ENCODE measurements around the gene ATP23. TPM values are rescaled to one million over a fixed set of nuclear protein-coding genes. Genes with fewer than 3 reads are reported as not detected.

ATP23 gene
- total RNA-seq, 1 donor from 2014 or later = 3.4 TPM

GRCh38 chr12:57940915-57941164 is 527 bp upstream of the ATP23 start:
- no peaks in the 10 kb centered on the region for H3K4me1 Mint-ChIP-seq (ENCODE audit: low read depth, unreplicated experiment)
- peak overlapping the region; percentile 70 for H3K27ac Mint-ChIP-seq (ENCODE audit: unreplicated experiment)
- H3K27me3 Mint-ChIP-seq (ENCODE audit: low read depth, unreplicated experiment) = no peaks in the 10 kb centered on the region
- Histone ChIP-seq H3K4me2 (ENCODE audit: low read length) (peak overlapping the region; percentile 99), H3K27me3 (ENCODE audit: insufficient read depth, low read length) (no peaks in the 10 kb centered on the region), H3K27ac (ENCODE audit: low read depth, low read length) (peak overlapping the region; percentile 59), H3K36me3 (ENCODE audit: insufficient read depth, low read length) (no peaks in the 10 kb centered on the region), H2AFZ (ENCODE audit: low read depth, low read length) (peak overlapping the region; percentile 99), H3K4me3 (ENCODE audit: insufficient read depth, low read depth, low read length) (peak overlapping the region; percentile 75), H4K20me1 (ENCODE audit: insufficient read depth, low read length) (no peaks in the 10 kb centered on the region), H3K9me3 (ENCODE audit: insufficient read depth, low read depth, low read length) (no peaks in the 10 kb centered on the region), H3K9ac (ENCODE audit: low read length) (peak overlapping the region; percentile 81), H3K79me2 (ENCODE audit: insufficient read depth, low read length) (no peaks in the 10 kb centered on the region), H3K4me1 (ENCODE audit: insufficient read depth, low read length) (peaks cover 5% of the 10 kb centered on the region)
- FAIRE-seq = no peak
- H3K36me3 Mint-ChIP-seq (ENCODE audit: low read depth, unreplicated experiment) = no peaks in the 10 kb centered on the region
- no peak for TF ChIP-seq EZH2 (IDR thresholded peaks at IDR 0.05; ENCODE audit: insufficient read depth, low read length)
- TF ChIP-seq CTCF (IDR thresholded peaks at IDR 0.05; ENCODE audit: insufficient read depth, low read depth, low read length) = no peak
- peak overlapping the region; percentile 87 for H3K4me3 Mint-ChIP-seq (ENCODE audit: unreplicated experiment)
- no peaks in the 10 kb centered on the region for H3K9me3 Mint-ChIP-seq (ENCODE audit: unreplicated experiment)
- DNase-seq (ENCODE audit: low read depth) = no peak

DNA sequence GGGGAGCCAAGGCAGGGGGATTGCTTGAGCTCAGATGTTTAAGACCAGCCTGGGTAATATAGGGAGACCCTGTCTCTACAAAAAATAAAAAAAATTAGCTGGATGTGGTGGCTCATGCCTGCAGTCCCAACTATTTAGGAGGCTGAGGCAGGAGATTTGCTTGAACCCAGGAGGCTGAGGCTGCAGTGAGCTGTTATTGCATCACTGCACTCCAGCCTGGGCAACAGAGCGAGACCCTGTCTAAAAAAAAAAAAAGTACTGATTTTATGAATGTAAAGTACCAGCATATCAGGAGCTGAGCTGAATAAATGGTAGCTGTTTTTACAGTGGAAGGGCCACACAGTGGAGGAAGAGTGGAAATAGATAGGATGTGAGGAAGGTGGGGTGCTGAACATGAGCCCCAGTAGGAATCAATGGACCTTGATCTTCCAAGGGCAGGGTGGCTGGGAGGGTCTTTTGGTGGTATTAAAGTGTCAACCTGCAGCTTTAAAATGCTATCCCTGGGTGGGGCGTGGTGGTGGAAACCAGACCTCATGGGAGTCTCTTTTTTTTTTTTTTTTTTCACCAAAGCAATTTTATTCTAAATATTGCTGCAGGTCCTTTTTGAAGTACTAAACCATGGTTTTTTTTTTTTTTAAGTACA is 2.2 kb downstream of the ATP23 start:
- Mint-ChIP-seq H3K36me3 (ENCODE audit: low read depth, unreplicated experiment) (no peaks in the 10 kb centered on the region), H3K4me3 (ENCODE audit: unreplicated experiment) (no peak overlapping the region), H3K4me1 (ENCODE audit: low read depth, unreplicated experiment) (no peaks in the 10 kb centered on the region), H3K9me3 (ENCODE audit: unreplicated experiment) (no peaks in the 10 kb centered on the region), H3K27me3 (ENCODE audit: low read depth, unreplicated experiment) (no peaks in the 10 kb centered on the region), H3K27ac (ENCODE audit: unreplicated experiment) (no peak overlapping the region)
- FAIRE-seq = no peak
- no peaks in the 10 kb centered on the region for H3K9me3 ChIP-seq (ENCODE audit: insufficient read depth, low read depth, low read length)
- no peak overlapping the region for H3K9ac ChIP-seq (ENCODE audit: low read length)
- H4K20me1 ChIP-seq (ENCODE audit: insufficient read depth, low read length) = no peaks in the 10 kb centered on the region
- no peaks in the 10 kb centered on the region for H3K27me3 ChIP-seq (ENCODE audit: insufficient read depth, low read length)
- no peak overlapping the region for H3K4me3 ChIP-seq (ENCODE audit: insufficient read depth, low read depth, low read length)
- no peak for TF ChIP-seq CTCF (IDR thresholded peaks at IDR 0.05; ENCODE audit: insufficient read depth, low read depth, low read length)
- no peak for TF ChIP-seq EZH2 (IDR thresholded peaks at IDR 0.05; ENCODE audit: insufficient read depth, low read length)
- no peak for DNase-seq (ENCODE audit: low read depth)
- H3K79me2 ChIP-seq (ENCODE audit: insufficient read depth, low read length) = no peaks in the 10 kb centered on the region
- no peaks in the 10 kb centered on the region for H3K36me3 ChIP-seq (ENCODE audit: insufficient read depth, low read length)
- no peak overlapping the region for H3K27ac ChIP-seq (ENCODE audit: low read depth, low read length)
- H3K4me2 ChIP-seq (ENCODE audit: low read length) = no peak overlapping the region
- H3K4me1 ChIP-seq (ENCODE audit: insufficient read depth, low read length) = peaks cover 5% of the 10 kb centered on the region
- no peak overlapping the region for H2AFZ ChIP-seq (ENCODE audit: low read depth, low read length)

GRCh38 chr12:57944313-57945023 is 3.1 kb downstream of the ATP23 start:
- Mint-ChIP-seq H3K27me3 (ENCODE audit: low read depth, unreplicated experiment) (no peaks in the 10 kb centered on the region), H3K9me3 (ENCODE audit: unreplicated experiment) (no peaks in the 10 kb centered on the region), H3K27ac (ENCODE audit: unreplicated experiment) (no peak overlapping the region), H3K36me3 (ENCODE audit: low read depth, unreplicated experiment) (peaks cover 2% of the 10 kb centered on the region), H3K4me1 (ENCODE audit: low read depth, unreplicated experiment) (no peaks in the 10 kb centered on the region), H3K4me3 (ENCODE audit: unreplicated experiment) (no peak overlapping the region)
- no peak overlapping the region for H3K27ac ChIP-seq (ENCODE audit: low read depth, low read length)
- peaks cover 5% of the 10 kb centered on the region for H3K4me1 ChIP-seq (ENCODE audit: insufficient read depth, low read length)
- H3K9ac ChIP-seq (ENCODE audit: low read length) = no peak overlapping the region
- no peak overlapping the region for H3K4me3 ChIP-seq (ENCODE audit: insufficient read depth, low read depth, low read length)
- H3K27me3 ChIP-seq (ENCODE audit: insufficient read depth, low read length) = no peaks in the 10 kb centered on the region
- H2AFZ ChIP-seq (ENCODE audit: low read depth, low read length) = no peak overlapping the region
- no peaks in the 10 kb centered on the region for H4K20me1 ChIP-seq (ENCODE audit: insufficient read depth, low read length)
- no peak for DNase-seq (ENCODE audit: low read depth)
- H3K4me2 ChIP-seq (ENCODE audit: low read length) = no peak overlapping the region
- H3K9me3 ChIP-seq (ENCODE audit: insufficient read depth, low read depth, low read length) = no peaks in the 10 kb centered on the region
- H3K36me3 ChIP-seq (ENCODE audit: insufficient read depth, low read length) = no peaks in the 10 kb centered on the region
- no peak for FAIRE-seq
- TF ChIP-seq CTCF (IDR thresholded peaks at IDR 0.05; ENCODE audit: insufficient read depth, low read depth, low read length) (no peak), EZH2 (IDR thresholded peaks at IDR 0.05; ENCODE audit: insufficient read depth, low read length) (no peak)
- H3K79me2 ChIP-seq (ENCODE audit: insufficient read depth, low read length) = no peaks in the 10 kb centered on the region

Data from astrocyte (in vitro differentiated cells and primary cell).